AG10803 (cell line): Measurements from ENCODE around the gene SYT8.
"Not testable (repeated sequence)": the region's sequence is repeated elsewhere in the genome, so short reads cannot be mapped to it uniquely, and the experiment has no call there.

Experiments
- DNase-seq: peaks from one replicate; pipeline ENCODE4 v3.0.0; 2010; ENCODE audit warnings: low read depth
- H3K4me3 ChIP-seq: 2 replicates; pipeline ENCODE4 v1.5.1; 2011; ENCODE audit warnings: mild to moderate bottlenecking, low read length, control low read depth
- TF ChIP-seq, protein P1 (sequence below): conservative IDR thresholded peaks from 2 replicates; pipeline ENCODE4 v1.5.1; 2011; ENCODE audit warnings: mild to moderate bottlenecking, low read length, control low read depth, inconsistent platforms

SYT8 gene

DNA sequence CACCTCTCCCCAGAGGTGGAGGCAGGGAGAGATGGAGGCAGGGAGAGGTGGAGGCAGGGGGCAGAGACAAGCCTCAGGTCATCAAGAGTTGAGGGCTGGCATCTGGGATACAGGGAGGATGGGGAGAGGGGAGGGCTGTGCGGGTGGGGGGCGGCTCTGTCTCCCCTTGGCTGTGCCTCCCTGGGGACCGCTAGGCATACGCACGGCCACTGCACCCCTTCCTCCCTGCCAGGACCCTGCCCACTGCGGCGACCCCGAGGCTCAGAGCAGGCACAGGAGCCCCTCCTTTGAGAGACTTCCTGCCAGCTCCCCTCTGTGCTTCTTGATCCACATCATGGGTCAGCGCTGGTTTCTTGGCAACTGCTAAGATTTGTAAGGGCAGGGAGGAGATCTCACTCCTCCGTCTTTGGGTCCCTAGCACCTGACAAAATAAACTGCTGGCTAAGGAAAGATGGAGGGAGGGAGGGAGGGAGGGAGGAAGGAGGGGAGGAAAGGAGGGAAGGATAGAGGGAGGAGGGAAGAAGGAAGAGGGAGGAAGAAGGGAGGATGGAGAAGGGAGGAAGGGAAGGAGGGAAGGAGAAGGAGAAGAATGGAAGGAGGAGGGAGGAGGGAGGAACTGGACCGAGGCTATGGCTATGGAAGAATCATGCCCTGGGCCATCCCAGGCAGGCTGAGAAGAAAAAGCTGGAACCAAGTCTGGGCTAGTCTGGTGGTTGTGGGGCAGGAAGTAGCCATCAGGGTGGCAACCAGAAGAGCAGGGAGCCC lies 38.4 kb downstream of the SYT8 start:
- H3K4me3 ChIP-seq, result no peak overlapping the region
- TF ChIP-seq, protein P1, sequence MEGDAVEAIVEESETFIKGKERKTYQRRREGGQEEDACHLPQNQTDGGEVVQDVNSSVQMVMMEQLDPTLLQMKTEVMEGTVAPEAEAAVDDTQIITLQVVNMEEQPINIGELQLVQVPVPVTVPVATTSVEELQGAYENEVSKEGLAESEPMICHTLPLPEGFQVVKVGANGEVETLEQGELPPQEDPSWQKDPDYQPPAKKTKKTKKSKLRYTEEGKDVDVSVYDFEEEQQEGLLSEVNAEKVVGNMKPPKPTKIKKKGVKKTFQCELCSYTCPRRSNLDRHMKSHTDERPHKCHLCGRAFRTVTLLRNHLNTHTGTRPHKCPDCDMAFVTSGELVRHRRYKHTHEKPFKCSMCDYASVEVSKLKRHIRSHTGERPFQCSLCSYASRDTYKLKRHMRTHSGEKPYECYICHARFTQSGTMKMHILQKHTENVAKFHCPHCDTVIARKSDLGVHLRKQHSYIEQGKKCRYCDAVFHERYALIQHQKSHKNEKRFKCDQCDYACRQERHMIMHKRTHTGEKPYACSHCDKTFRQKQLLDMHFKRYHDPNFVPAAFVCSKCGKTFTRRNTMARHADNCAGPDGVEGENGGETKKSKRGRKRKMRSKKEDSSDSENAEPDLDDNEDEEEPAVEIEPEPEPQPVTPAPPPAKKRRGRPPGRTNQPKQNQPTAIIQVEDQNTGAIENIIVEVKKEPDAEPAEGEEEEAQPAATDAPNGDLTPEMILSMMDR, result no peak
- no peak for DNase-seq

DNA sequence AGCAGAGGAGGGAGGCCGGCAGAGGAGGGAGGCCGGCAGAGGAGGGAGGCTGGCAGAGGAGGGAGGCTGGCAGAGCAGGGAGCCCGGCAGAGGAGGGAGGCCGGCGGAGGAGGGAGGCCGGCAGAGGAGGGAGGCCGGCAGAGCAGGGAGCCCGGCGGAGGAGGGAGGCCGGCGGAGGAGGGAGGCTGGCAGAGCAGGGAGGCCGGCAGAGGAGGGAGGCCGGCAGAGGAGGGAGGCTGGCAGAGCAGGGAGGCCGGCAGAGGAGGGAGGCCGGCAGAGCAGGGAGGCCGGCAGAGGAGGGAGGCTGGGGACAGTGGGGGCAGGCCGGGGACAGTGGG lies 39.0 kb downstream of the SYT8 start:
- not testable (repeated sequence) for H3K4me3 ChIP-seq, DNase-seq

DNA sequence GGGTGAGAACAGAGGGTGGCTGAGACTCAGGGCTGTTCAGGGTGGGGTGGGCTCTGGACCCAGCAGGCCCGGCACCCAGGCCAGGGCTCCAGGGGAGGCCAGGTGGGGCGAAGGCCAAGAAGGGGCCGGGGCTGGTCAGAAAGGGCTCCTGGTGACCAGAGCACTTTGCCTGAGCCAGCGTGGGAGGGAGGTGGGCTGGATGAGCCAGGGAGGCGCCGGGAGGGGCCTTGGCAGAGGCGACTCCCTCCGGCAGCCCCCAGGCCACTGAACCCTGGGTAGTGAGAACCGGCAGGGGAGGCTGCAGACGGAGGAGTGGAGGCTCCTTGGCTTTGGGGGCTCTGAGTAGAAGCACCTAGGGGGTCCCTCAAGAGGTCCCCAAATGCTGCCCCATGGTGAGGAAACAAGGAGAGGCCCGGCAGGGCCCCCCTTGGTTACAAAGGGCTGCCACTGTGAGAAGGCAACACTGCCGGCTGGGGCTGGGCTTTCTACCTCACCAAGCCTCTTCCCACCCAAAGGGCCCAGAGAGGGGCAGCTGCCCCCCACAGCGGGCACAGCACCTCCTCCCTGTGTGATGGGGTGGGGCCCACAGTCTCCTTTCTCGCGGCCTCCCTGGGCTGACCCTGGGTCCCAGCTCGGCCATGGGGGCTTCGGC lies 39.8 kb downstream of the SYT8 start:
- not testable (repeated sequence) for H3K4me3 ChIP-seq, DNase-seq

DNA sequence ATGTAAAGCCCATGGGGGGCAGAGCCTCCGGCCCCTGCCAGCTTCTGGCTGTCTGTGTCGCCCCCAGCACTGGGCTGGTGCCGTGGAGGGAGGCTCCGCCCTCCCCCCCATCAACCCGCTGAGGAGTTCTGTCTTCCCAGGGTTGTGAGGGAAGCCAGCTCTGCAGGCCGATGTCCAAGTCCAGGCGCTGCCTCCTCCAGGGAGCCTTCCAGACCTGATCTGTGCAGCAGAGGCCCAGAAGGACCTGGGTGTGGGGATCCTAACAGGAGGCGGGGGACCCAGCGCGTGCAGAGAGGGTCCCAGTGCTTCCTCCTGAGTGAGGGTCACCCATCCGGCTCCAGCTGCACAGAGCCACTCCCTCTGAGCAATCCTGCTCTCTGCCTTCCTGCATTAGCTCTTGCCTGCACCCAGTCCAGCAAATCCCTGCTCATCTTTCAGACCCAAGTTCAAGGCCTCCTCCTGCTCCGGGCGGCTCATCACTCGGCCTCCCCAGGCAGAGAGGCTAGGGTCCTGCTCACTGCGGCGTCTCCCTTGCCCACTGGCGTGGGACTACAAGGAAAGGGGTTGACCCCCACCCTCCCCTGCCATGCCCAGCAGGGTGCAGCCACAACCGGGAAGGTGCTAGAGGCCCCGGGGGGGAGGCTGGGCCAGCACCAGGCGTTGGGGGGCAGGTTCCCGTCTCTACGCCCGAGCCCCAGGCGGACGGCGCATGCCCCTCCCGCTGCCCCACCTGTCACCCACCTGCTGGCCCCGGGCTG lies 40.5 kb downstream of the SYT8 start:
- H3K4me3 ChIP-seq, result no peak overlapping the region
- DNase-seq, result no peak
- TF ChIP-seq, protein P1, result no peak

DNA sequence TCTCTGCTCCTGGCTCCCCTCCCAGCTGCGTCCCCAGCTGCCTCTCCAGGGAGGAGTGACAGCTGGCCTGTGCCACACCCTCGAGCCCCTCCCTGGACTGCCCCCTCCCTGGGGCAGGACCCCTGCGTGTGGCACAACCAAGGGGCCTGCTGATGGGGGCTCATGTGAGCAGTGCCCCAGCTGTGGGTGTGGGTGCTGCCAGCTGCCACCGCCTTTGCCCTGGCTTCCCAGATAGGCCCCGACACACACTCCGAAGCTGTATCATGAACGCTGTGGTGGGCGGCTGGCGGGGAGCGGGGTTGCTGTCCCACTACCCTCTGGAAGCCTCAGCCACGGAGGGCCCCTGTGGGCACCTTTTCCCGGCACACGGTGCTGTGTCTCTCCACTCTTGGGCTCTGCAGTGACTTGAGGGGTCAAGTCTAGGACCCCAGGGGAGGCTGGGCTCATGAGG lies 41.1 kb downstream of the SYT8 start:
- H3K4me3 ChIP-seq, DNase-seq: not testable (repeated sequence)

DNA sequence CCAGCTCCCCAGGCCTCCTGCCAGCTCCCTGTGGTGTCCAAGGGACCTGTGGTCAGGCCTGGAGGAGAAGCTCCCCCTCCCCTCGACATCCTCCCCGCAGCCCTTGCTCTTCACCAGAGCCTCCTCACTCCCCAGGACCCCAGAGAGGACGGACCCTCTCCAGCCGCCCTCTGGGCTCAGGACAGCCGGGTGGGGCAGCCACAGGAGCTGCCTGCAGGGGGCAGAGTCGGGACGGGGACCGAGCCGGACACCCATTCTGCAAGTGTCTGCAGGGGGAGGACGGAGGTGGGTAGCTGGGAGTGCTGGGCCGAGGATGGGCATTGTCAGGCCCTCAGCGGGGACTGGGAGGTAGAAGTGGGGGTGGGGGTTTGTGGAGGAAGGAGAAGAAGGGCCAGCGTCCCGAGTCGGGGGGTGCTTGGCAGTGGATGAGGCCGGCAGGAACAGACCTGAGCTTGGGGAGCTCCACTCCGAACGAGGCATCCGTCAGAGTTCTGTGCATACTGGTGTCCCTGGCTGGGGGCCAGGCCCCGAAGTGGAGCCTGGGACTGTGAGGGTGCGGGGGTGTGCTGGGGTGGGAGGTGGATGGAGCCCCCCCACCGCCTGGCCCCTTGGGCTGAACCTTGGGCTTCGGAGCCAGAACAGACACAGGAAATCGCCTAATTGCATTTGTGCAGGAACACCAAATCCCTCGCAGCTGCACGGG lies 41.7 kb downstream of the SYT8 start:
- DNase-seq, result no peak
- H3K4me3 ChIP-seq, result no peak overlapping the region
- TF ChIP-seq, protein P1, result peak; percentile 54

DNA sequence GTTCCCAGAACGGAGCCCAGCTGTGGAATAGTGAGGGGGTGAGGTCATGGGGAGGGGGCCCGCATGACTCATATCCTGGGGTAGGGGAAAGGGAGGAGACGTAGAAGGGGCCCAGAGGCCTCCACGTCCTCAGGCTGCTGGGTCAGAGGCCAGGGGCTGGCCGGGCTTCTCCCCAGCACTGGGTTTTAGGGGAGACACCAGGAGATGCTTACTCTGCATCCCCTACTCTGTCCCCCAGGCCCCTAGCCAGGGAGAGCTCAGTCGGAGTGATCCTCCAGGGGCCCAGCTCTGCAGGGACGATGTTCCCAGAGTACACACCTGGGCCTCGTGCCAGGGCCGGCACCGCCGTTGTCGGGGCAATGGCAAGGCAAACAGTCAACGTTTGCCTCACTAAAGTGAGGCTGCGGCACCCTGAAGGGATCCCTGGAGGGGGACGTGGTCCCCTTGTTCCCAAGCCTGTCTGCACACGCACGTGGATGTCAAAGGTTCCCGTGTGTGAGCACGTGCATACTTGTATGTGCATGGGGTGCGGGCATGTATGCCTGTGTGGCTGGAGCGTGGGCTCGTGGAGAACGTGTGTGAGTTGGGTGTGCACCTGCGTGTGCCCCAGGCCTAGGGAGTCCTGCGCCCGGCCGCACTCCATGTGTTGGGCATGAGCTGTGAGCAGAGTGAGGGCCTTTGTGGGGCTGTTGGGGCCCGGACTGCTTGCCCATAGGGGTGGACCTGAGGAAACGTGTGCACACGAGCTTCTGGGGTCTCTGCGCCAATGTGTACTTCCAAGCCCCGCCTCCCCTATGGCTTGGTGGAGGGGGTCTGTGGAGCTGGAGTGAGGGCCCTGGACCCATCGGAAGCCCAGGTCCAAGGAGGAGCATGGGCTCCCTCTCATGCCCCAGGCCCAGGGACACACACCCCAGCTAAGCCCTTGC lies 42.7 kb downstream of the SYT8 start:
- TF ChIP-seq, protein P1, result no peak
- DNase-seq, result no peak

More for the DNA sequence above, 42.7 kb downstream of the SYT8 start:
- no peak overlapping the region for H3K4me3 ChIP-seq
